Activated CD8-positive, alpha-beta T cell treated with anti-CD3 and anti-CD28 coated beads for 36 hours (primary cell): ENCODE data around the gene ADGRG4. TPM values are rescaled to one million over a fixed set of nuclear protein-coding genes. Genes with fewer than 3 reads are reported as not detected.

ENCODE experiments used
- ATAC-seq: fragments of 200-7000 bp; cut with Tn5 transposase; one replicate; pipeline ENCODE4 v1.10.0; 2021; ENCODE audit warnings: mild to moderate bottlenecking, moderate library complexity
- CTCF ChIA-PET: fragments of 350-600 bp; sonication (Branson Sonifier 250); formaldehyde crosslinking; loops from one replicate; lab custom pipeline; 2021; ENCODE audit warnings: antibody characterized with exemption; lab: Charles Lee
- POLR2A ChIA-PET: fragments of 350-600 bp; sonication (Branson Sonifier 250); formaldehyde crosslinking; loops from one replicate; lab custom pipeline; 2021; ENCODE audit warnings: antibody characterized with exemption; lab: Charles Lee
- DNase-seq: peaks from one replicate; pipeline ENCODE4 v3.0.0-alpha.2; 2020
- H3K27ac Mint-ChIP-seq: one replicate; pipeline ENCODE4 v1.8.0; 2021; ENCODE audit warnings: mild to moderate bottlenecking, mixed read lengths
- H3K27me3 Mint-ChIP-seq: one replicate; pipeline ENCODE4 v1.8.0; 2021; ENCODE audit warnings: mixed read lengths
- H3K36me3 Mint-ChIP-seq: one replicate; pipeline ENCODE4 v1.8.0; 2021; ENCODE audit warnings: low read depth, mixed read lengths
- H3K4me1 Mint-ChIP-seq: one replicate; pipeline ENCODE4 v1.8.0; 2021; ENCODE audit warnings: low read depth, mixed read lengths
- H3K4me3 Mint-ChIP-seq: one replicate; pipeline ENCODE4 v1.8.0; 2021; ENCODE audit warnings: mild to moderate bottlenecking, moderate library complexity, mixed read lengths
- H3K9me3 Mint-ChIP-seq: one replicate; pipeline ENCODE4 v1.8.0; 2021; ENCODE audit warnings: mixed read lengths
- intact Hi-C: fragments of 100-400 bp; cut with micrococcal nuclease; formaldehyde crosslinking; loops from one replicate; pipeline ENCODE4 v1.10.0; 2022
- total RNA-seq, 2 experiments: library from RNA; stranded (reverse); gene quantifications; one replicate each; pipeline ENCODE4 v1.2.3, GENCODE V29; 2021
- TF ChIP-seq, protein P1 (sequence below): fragments of 200-600 bp; IDR thresholded peaks from one replicate; pipeline ENCODE4 v1.8.0; 2022; ENCODE audit warnings: antibody characterized with exemption, mild to moderate bottlenecking

Gene ADGRG4
- total RNA-seq, 2 experiments from 2014 or later = not detected

DNA sequence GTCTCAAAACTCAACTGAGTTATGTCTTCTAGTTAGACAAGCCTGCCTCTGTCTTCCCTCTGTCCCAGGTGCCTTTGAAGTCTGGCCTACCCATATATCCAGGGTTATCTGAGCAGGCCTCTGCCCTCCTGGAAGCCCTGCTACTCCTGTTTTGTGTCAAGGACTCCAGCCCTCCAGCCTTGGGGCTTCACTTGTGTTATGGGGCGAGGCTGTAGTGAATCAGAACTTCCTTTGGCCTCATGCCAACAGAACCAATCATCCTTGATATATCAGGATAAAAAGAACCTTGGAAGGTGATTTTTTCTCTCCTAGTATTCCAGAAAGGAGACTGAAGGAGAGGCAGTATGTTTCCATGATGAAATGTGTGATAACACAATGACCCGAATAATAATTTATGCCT, 8.9 kb upstream of the ADGRG4 start:
- DNase-seq = no peak
- Mint-ChIP-seq H3K27me3 (no peaks in the 10 kb centered on the region), H3K36me3 (no peaks in the 10 kb centered on the region), H3K9me3 (no peaks in the 10 kb centered on the region), H3K4me1 (no peaks in the 10 kb centered on the region), H3K4me3 (no peak overlapping the region), H3K27ac (no peak overlapping the region)
- POLR2A ChIA-PET = no interaction called here
- no peak for ATAC-seq
- TF ChIP-seq, protein P1, sequence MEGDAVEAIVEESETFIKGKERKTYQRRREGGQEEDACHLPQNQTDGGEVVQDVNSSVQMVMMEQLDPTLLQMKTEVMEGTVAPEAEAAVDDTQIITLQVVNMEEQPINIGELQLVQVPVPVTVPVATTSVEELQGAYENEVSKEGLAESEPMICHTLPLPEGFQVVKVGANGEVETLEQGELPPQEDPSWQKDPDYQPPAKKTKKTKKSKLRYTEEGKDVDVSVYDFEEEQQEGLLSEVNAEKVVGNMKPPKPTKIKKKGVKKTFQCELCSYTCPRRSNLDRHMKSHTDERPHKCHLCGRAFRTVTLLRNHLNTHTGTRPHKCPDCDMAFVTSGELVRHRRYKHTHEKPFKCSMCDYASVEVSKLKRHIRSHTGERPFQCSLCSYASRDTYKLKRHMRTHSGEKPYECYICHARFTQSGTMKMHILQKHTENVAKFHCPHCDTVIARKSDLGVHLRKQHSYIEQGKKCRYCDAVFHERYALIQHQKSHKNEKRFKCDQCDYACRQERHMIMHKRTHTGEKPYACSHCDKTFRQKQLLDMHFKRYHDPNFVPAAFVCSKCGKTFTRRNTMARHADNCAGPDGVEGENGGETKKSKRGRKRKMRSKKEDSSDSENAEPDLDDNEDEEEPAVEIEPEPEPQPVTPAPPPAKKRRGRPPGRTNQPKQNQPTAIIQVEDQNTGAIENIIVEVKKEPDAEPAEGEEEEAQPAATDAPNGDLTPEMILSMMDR = no peak
- CTCF ChIA-PET = no interaction called here
- intact Hi-C loops = no loop called here

DNA sequence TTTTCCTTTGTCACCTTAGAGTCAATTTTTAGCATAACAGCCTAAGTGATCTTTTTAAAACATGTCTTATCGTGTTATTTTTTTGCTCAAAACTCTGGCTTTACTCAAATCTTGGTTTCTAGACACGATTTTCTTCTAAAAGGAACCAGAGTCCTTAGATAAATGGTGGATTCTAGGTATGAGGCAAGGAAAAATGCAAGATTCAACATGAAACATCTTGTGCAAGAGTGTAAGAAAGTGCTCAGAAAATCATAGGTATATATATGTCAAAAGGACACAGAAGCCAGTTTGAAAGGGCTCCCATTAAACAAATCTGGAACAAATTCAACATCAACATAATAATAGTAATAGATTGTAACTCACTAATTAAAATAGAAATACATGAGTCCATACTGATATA, 8.1 kb upstream of the ADGRG4 start:
- no peak overlapping the region for H3K4me3 Mint-ChIP-seq
- TF ChIP-seq, protein P1 = no peak
- no peak overlapping the region for H3K27ac Mint-ChIP-seq
- DNase-seq = no peak
- H3K9me3 Mint-ChIP-seq = no peaks in the 10 kb centered on the region
- intact Hi-C loops = no loop called here
- ChIA-PET POLR2A (no interaction called here), CTCF (no interaction called here)
- H3K4me1 Mint-ChIP-seq = no peaks in the 10 kb centered on the region
- no peak for ATAC-seq
- H3K36me3 Mint-ChIP-seq = no peaks in the 10 kb centered on the region
- H3K27me3 Mint-ChIP-seq = no peaks in the 10 kb centered on the region

DNA sequence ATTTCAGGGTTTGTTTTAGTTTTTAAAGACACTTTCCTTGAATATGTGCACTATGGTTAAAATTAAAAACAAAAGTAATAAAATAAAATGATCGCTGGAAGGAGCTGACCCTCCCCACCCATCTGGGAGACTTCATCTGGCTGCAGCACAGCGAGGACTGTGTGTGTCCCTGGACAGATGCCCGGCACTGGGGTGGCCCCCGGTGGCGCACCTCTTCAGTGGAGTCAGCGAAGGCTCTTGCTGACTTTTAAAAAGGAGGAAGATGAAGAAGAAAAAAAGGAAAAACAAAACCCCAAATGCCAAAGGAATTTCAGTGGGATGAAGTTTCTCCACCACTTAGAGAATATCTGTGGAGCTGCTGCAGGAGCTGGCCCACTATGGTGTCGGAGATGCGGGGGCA, 5.4 kb upstream of the ADGRG4 start:
- Mint-ChIP-seq H3K4me1 (no peaks in the 10 kb centered on the region), H3K27ac (no peak overlapping the region), H3K9me3 (no peaks in the 10 kb centered on the region), H3K36me3 (no peaks in the 10 kb centered on the region), H3K4me3 (no peak overlapping the region), H3K27me3 (no peaks in the 10 kb centered on the region)
- CTCF ChIA-PET = interaction anchor here (1.0 kb wide), 1 partner anchor 27 kb away, joined by 3 read pairs; no protein-coding TSS in a partner anchor
- TF ChIP-seq, protein P1 = no peak
- intact Hi-C loops = no loop called here
- DNase-seq = no peak
- POLR2A ChIA-PET = no interaction called here
- ATAC-seq = no peak

DNA sequence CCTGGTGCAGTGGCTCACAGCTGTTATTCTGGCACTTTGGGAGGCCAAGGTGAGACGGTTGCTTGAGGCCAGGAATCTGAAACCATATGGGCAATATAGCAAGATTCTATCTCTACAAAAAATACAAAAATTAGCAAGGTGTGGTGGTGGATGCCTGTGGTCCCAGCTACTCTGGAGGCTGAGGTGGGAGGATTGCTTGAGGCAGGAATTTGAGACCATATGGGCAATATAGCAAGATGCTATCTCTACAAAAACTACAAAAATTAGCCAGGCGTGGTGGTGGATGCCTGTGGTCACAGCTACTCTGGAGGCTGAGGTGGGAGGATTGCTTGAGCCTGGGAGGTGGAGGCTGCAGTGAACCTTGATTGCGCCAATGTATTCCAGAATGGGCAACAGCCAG, 2.3 kb downstream of the ADGRG4 start:
- Mint-ChIP-seq H3K4me1 (no peaks in the 10 kb centered on the region), H3K4me3 (no peak overlapping the region), H3K27ac (no peak overlapping the region), H3K9me3 (no peaks in the 10 kb centered on the region), H3K36me3 (no peaks in the 10 kb centered on the region), H3K27me3 (peaks cover 4% of the 10 kb centered on the region)
- no peak for DNase-seq
- TF ChIP-seq, protein P1 = no peak
- ChIA-PET CTCF (no interaction called here), POLR2A (no interaction called here)
- no peak for ATAC-seq
- intact Hi-C loops = no loop called here

DNA sequence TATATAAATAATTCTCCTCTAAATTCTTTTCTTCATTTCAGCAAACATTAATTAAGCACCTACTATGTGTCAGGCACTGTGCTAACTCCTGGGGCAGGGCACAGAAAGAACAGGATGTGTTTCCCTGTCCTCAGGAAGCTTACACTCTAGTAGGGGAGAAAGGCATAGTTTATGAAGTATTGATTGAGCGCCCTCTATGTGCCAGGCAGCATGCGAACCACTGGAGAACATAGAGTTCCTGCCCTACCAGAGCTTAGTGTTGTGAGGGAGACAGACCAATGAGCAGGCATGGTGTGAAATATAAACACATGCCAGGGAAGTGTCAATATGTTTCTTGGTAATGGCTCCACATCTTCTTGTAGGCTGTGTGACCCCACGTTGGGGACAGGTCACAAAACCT, 3.7 kb downstream of the ADGRG4 start:
- H3K27ac Mint-ChIP-seq = no peak overlapping the region
- POLR2A ChIA-PET = no interaction called here
- H3K9me3 Mint-ChIP-seq = no peaks in the 10 kb centered on the region
- no peaks in the 10 kb centered on the region for H3K4me1 Mint-ChIP-seq
- peaks cover 4% of the 10 kb centered on the region for H3K27me3 Mint-ChIP-seq
- no peak overlapping the region for H3K4me3 Mint-ChIP-seq
- intact Hi-C loops = no loop called here
- CTCF ChIA-PET = no interaction called here
- TF ChIP-seq, protein P1 = no peak
- DNase-seq (no peak), ATAC-seq (no peak)
- no peaks in the 10 kb centered on the region for H3K36me3 Mint-ChIP-seq
